Stimulated activated CD4-positive, alpha-beta T cell treated with anti-CD3 and anti-CD28 coated beads, Interleukin-12 subunit alpha, Interleukin-12 subunit beta, amount 100 ng/mL, for 24 hours (primary cell): ENCODE measurements around the gene LUC7L.
"Not testable (repeated sequence)": the region's sequence is repeated elsewhere in the genome, so short reads cannot be mapped to it uniquely, and the experiment has no call there.

Experiments used
- DNase-seq, 2 experiments: peaks; one replicate each; pipeline ENCODE4 v3.0.0-alpha.2; 2020; ENCODE audit warnings: low read depth in 2 of 2

The LUC7L gene, protein sequence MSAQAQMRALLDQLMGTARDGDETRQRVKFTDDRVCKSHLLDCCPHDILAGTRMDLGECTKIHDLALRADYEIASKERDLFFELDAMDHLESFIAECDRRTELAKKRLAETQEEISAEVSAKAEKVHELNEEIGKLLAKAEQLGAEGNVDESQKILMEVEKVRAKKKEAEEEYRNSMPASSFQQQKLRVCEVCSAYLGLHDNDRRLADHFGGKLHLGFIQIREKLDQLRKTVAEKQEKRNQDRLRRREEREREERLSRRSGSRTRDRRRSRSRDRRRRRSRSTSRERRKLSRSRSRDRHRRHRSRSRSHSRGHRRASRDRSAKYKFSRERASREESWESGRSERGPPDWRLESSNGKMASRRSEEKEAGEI

DNA sequence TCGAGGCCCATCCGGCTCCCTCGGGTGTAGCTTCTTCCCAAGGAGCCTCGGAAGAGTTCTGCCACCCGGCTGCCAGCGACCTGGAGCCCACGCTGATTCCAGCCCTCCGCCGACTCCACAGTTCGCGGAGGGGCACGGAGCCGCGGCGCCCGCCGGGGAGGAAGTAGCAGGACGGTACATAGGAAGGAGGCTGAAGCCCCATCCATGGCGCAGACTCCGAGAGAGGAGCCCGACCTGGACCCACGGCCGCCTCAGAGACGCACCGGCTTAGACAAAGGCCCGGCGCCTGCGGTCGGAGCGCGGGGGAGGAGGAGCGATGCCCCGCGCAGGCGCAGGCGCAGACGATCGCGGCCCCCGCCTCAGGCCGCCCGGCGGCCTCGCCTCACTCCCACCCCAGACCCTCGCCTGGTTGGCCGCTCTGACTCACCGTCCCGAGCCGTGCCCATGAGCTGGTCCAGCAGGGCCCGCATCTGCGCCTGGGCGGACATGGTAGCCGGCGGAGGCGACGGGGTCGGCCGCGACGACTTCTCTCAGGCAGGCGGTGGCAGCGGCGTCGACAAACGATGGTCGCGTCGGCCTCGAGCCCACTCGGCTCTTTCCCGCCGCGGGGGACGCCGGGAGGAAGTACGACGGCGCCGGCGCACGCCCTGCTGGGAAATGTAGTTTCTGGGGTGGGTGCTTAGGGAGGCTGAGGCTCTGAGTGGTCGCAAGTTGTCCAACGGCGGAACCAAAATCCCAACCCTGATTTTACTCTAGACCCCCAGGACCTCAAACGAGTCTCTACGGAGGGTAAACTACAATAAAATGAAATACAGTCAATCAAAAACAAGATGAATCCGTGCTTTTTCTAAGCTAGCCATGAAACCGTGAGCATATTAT lies at the start of gene LUC7L:
LUC7L (minus strand) TSS at position 598 of the 879 bp plus-strand sequence; CDS start at position 488, 110 bp downstream.
- DNase-seq, result peak; percentile 75 to 81

DNA sequence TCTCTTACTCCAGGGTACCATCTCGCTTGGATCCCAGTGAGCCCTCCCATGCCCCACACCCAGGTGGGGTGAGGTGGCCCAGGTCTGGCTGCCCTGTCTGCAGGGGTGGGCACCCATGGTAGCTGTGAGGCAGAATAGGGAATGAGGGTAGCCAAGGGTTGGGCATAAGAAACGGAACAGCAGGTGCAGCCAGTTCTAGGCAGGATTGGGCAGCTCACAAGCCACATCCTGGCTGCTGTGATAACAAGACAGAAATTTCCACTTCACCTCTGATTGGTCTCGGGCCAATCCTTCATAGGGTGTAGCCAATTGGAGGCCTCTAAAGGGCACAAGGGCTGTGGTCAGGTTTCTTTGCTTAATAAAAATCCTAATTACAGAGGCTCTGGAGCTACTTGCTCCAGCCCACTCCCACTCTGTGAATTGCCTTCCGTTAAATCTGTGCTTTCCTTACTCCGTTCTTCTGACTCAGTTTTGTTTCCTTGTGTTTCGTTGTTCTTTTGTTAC lies 49.7 kb upstream of the LUC7L start:
- no peak for DNase-seq

DNA sequence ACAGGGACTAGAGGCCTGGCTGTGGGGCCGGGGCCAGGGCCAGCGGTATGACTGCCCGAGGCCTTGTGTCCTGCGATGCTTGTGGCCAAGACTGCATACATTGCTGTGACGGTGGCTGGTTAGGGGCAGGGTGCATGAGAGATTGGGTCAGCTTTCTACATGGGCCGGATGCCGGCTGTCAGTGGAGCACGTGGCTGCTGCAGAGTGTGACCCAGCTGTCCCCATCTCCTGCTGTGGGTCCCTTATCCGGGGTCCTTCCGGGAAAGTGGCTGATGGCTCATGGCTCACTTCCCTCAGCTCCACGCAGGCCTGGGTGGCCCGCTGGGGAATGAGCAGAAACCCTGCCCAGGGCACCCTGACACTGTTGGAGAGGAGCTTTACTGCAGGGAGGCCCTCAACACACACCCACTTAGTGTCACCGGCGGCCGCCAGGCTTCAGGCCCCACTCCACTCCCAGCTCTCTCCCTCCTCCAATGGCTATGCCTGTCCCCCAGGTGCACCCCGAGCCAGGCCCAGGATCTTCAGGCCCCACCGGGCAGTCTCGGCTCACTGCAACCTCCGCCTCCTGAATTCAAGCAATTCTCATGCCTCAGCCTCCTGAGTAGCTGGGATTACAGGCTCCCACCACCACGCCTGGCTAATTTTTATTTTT lies 47.3 kb upstream of the LUC7L start:
- no peak for DNase-seq

DNA sequence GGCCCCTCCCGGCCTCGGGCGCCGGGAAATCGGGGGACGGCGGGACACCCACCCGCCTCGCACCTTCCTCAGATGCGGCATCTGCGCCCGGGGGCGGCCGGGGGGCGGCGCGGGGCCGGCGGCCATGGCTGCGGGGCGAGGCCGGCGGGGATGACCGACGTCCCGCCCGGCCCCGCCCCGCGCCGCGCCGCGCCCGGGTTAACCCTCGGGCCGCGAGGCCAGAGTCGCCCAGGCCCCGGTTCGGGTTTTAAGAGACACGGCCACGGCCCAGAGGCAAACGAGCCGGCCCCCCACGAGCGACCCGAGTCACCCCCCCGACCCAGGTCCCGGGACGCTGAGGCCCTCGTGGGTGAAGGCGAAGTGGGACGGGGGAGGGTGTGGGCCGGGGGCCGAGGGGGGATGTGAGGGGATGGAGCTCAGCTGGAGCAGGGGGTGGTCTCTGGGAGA lies 46.6 kb upstream of the LUC7L start, which contains the start of gene RGS11:
RGS11 (minus strand) TSS at position 159 of the 447 bp plus-strand sequence; CDS start at position 126, 33 bp downstream.
- no peak for DNase-seq

DNA sequence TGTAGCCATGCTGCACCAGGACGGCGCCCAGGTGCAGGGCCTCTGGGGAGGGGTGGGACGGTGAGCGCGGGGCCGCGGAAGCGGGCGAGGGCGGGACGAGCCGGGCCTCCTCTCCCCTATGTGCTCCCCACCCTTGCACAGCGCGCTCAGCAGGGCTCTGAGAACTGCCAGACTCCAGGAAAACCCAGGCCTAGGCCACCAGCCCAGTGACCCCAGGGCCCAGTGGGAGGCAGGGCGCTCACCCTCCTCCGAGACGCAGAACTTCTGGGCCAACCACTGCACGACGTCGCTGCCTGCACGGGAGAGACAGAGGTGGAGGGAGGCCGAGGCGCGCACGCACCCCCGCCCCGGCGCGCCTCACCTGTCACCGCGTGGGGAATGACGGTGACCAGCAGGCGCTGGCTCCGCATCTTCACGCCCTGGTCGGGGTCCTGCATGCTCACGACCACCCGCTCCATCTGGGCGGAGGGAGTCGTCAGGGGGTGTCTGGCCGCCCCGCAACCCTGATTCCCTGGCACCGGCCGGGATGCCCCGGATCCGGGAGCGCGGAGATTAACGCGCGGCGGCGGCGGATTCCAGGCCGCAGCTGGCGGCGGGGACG lies 45.9 kb upstream of the LUC7L start:
- no peak for DNase-seq

DNA sequence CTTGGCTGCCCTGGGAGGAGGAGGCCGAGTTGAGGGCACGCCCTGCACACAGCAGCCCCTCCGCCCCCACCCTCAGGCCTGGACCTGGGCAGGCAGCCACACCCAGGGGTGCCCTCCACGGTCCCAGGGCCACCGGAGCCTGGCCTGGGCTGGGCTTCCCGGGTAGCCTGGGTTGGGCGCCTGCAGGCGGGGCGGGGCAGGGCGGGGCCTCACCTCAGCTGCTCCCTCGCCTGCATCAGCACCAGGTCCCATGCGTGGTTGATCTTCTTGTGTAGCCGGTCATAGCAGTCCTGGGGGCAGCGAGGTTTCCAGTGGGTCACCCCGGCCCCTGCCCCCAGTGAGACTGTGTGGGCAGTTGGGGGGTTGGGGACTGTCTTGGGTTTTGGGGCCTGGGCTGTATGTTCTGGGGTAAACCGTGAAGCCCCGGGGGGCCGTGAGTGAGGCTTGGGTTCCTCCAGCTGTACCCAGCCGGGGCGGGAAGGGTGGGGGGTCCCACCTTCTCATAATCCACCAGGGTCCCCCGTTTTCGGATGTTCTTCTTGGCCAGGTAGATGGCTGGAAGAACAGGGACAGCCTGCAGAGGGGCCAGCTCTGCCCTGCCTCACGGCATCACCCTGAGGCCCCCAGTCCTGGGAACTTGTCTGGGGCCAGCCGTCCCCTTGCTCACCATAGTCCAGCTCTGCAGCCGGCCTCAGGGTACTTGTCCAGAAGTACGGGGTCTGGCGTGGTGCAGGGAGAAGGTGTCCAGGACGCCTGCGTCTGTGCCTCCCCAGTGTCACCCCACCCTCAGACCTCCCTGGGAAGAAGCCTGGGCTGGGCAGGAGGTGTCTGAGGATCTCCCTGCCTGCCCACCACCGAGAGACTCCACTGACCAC lies 44.5 kb upstream of the LUC7L start:
- DNase-seq, result no peak

DNA sequence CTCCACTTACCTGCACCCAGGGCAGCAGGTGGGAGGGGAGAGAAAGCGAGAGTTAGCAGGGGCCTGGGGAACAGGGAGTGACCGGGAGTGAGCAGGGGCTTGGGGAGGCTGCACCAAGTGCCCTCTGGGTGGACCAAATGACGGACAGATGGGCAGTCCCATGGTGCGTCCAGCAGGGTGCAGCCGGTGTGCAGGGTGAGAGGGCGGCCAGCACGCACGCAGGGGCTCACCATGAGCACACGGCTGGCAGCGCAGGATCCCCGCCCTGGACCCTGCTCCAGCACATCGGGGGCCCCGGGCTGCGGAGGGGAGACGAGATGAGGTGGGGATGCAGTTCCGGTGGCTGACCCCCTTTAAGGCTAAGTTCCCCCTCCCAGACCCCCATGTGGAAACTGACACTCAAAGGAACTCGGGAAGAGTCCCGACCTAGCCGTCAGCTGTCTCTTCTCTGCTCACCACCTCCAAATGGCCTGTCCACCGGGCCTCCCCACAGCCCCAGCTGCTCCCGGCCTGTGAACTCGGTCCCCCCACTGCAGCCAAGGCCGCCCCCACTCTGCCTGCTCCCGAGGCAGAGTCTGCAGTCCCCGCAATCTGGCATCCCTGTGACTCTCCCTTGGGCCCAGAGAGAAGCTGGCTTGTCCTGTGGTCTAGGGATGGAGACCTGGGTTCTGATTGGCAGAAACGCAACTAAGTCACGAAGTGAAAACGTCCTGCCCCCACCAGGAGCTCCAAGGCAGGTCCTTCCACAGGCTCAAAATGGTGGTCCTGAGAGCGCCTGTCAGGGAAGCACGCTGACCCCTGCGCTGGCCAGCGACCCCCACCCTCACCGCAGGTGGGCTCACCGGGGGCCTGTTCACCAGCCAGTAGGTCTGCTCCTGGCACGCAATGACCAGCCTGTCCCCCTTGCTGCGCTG lies 43.6 kb upstream of the LUC7L start:
- no peak for DNase-seq

DNA sequence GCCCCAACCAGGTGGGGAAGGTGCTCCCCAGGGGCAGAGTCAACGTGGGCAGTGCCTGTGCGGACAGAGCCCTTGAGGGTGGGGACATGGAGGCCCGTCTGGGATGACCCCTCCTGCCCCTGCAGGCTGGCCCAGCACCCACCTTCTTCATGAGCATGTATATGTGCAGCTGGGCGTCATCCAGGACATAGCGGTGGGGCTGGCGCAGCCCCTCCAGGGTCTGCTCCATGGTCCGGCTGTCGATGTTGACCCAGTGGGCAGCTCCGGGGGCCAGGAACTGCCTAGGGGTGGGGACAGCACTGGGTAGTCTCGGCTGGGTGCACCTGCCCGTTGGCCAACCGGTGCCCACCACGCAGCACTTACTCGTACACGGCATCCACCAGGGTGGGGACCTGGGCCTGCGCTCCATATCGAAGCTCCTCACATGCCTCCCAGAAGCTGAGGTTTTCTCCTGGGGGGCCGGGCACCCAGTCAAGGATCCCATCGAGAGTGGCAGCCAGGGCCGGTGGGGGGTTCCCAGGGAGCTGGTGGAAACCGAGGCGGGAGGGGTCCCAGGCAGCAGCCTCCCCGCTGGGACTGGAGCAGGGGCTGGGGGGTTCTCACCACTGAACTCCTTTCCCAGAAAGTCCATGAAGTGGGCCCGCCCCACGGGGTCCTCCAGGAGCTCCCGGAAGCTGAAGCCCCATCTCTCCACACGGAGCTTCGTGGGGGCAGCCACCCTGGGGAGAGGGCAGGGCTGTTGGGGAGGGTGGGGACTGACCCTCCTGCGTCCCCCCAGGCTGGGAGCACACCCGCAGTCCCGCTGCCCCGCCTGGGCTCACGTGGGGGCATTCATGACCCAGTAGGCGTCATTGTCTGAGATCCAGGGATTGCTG lies 41.4 kb upstream of the LUC7L start:
- no peak for DNase-seq

DNA sequence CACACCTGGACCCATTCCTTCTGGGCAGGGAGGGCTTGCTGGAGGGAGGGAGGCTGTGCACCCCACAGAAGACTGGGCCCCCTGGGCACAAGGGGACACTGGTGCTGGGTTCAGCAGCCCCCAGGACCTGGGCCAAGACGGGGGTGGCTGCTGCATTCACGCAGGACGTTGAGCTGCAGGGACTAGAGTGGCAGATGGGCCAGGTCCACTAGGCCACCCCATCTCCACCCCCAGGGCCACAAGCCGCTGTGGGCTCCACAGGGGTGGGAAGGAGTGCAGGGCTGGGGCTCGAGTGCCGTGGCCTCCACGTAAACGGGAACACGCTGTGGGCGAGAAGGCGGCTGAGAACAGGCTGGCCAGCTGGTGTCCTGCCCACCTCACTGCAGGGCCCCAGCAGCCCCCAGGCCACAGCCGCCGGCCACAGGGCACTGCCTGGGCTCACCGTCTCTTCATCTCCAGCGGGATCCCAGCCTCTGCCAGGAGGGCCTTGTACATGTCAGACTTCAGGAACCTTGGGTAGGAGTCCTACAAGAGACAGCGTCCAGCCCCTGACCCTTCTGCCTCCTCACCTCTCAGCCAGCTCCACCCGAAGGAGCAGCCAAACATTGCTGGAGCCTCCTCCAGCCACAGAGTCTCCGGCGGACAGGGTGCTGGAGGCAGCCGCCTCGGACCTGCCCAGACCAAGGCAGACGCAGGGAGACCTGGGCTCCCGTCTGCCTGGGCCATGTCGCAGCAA lies 40.0 kb upstream of the LUC7L start:
- DNase-seq, result no peak

DNA sequence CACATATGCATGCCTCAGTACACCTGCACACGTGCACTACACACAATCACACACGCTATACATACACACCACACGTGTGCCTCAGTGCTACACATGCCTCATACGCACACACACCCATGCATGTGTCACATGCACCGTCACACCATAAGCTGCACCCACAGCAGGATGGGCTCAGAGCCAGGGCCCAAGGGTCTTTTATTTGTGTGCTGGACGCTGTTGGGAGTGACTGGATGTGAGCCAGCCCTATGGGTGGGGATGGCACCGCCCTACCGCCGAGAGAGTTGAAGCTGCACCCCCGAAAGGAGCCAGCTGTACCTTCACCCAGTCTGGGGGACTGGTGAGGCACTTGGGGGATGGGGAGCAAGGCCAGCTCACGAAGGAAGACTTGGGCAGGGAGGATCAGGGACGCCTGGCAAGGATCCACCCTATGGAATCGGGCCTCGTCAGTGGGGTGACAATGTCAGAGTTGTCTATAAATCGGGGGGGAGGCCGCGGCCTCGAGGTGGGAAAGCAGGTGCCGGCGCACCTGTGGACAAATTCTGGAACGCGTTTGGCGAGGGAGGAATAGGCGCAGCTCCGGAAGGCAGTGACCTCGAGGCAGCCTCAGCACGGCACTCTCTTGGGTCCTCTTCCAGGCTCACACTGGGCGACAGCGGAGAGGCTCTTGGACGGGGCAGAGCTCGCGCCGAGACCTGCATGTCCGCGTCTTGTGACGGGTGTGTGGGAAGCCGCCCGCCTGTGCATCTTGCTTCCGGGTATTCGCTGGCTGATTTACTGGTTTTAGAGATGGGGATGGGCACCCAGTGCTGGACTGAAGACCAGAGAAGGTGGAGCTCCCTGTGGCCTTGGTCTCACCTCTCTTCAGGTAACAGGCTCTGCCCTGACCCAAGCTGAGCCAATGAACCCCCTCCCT lies 39.1 kb upstream of the LUC7L start:
- no peak for DNase-seq

DNA sequence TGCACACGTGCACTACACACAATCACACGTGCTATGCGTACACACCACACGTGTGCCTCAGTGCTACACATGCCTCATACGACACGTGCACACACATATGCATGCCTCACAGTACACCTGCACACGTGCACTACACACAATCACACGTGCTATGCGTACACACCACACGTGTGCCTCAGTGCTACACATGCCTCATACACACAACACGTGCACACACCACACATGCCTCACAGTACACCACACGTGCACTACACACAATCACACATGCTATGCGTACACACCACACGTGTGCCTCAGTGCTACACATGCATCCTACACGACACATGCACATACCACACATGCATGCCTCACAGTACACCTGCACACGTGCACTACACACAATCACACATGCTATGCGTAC lies 38.3 kb upstream of the LUC7L start:
- not testable (repeated sequence) for DNase-seq

DNA sequence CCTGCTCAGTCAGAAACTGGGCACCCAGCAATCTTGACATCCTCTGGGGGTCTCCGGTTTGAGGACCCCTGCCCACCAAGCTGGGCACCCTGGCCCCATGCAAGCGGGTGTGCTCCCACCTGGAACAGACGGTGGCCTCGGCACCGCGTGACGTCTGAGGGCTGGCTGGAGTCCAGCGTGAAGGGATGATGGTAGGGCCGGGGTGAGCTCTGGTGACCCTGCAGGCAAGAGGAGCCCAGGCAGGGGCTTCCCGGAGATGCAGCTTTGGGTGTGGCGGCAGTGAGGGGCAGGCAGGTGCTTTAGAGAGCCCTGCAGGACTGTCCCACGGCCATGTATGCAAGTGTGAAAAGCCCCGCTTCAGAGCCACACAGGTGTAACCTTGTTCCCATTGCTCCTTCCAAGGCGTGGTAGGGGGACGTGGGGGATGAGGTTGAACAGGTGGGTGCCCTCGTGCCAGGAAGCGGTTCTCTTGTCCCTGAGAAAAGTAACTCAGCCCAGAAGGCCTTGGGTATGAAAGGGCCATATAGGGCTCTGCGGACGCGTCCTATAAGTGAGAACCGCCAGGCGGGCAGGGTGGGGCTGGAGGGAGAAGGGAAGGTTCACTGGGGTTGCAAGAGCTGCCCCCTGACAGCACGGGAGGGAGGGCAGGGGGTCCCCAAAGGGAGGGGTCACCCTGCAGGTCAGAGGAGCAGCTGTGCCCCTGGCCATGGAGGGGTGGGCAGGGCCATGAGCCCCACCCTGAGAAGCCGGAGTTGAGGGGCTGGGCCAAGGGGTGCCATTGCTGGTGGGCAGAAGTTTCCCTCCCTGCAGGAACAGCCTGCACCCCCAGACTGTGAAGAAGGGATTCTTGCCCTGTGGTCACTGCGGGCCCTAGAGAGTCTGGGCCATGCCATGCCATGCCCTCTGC lies 37.3 kb upstream of the LUC7L start:
- no peak for DNase-seq

DNA sequence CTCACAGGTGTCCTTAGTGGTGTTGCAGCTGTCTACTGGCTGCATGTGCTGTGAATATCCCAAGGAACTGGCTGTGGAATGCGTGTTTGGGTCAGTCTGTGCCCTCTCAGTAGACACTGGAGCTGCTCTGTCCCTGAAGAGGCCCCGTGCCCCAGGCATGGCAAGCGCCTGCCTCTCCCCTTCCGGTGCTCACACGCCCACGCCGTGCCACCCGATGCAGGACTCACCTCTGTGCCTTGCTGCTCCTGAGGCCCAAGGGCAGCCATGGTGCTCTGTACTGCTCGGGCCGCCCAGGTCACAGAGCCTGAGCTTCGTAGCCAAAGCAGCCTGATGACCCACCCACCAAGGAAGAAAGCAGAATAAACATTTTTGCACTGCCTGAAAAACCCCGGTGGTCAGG lies 36.5 kb upstream of the LUC7L start:
- DNase-seq, result no peak

DNA sequence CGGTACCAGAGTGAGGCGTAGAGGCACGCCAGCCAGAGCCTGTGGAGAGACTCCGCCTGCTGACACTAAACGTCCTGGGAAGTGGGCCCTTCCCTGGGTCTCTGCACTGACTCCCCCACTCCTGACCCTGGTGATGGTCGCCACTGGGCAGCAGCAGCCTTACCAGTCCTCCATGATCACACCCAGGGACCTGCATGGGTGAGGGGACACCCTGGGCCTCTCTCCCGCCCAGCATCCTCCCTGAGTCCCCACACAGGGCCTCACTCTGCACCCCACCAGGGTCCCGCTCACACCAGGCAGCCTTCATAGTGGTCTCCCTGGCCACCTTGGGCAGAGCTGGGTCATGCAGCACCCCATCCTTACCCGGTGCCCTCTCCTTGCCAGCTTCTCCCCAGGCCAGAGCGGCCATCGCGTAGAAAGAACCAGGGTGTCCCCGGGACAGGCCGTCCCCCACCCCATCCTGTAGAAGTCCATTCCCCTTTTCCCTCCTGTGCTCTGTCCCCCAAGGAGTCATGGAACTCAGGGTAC lies 35.8 kb upstream of the LUC7L start:
- DNase-seq, result no peak

DNA sequence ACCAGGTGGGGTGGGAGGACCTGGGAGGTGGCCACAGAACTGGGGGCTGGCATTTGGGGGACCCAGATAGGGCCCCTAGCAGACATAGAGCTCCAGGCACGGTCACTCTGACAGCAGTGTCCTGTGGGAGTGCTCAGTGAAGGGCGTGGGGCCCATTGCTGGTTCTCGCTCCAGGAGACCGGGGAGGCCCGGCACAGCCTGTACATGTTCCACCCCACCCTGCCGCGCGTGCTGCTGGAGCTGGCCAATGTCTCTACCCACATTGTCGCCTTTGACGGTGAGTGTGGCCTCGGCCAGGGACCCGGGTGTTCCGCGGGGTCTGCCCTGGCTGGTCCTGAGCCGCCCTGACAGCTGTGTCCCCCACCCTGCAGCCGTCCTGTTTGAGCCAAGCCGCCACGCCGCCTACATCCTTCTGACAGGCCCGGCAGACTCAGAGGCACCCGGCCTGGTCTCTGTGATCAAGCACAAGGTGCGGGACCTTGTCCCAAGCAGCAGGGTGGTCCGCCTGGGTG lies 35.2 kb upstream of the LUC7L start:
- no peak for DNase-seq
